NCI-H2227 treated with DMSO at 0.1 percent for 48 hours (cell line): ENCODE measurements around the gene MAD1L1.

Source experiments
- DNase-seq: peaks from one replicate; lab custom pipeline; 2025; lab: John Stamatoyannopoulos, UW

MAD1L1 gene

GRCh38 chr7:2258661-2259365, 26.1 kb upstream of the MAD1L1 start:
- DNase-seq: no peak

- no peak for DNase-seq
Observed at GRCh38 chr7:2257651-2258050, 24.9 kb upstream of the MAD1L1 start.

GRCh38 chr7:2257046-2257551, 24.4 kb upstream of the MAD1L1 start:
- DNase-seq: no peak

GRCh38 chr7:2256306-2257045, 23.7 kb upstream of the MAD1L1 start:
- DNase-seq: no peak

GRCh38 chr7:2255145-2256139, 22.7 kb upstream of the MAD1L1 start:
- DNase-seq: no peak

GRCh38 chr7:2254429-2255144, 21.8 kb upstream of the MAD1L1 start:
- no peak for DNase-seq

- no peak for DNase-seq
Observed at GRCh38 chr7:2253525-2254244, 20.9 kb upstream of the MAD1L1 start.

GRCh38 chr7:2253021-2253420, 20.3 kb upstream of the MAD1L1 start:
- DNase-seq: no peak

GRCh38 chr7:2251841-2252771, 19.4 kb upstream of the MAD1L1 start:
- no peak for DNase-seq

GRCh38 chr7:2251381-2251780, 18.6 kb upstream of the MAD1L1 start:
- DNase-seq: no peak

- no peak for DNase-seq
Observed at GRCh38 chr7:2249744-2250323, 17.1 kb upstream of the MAD1L1 start.

- DNase-seq: no peak
Observed at GRCh38 chr7:2248984-2249694, 16.4 kb upstream of the MAD1L1 start.

GRCh38 chr7:2247141-2247995, 14.6 kb upstream of the MAD1L1 start:
- DNase-seq: no peak

- DNase-seq: no peak
Observed at GRCh38 chr7:2245883-2246675, 13.3 kb upstream of the MAD1L1 start.

GRCh38 chr7:2244404-2244995, 11.8 kb upstream of the MAD1L1 start:
- no peak for DNase-seq

- no peak for DNase-seq
Observed at GRCh38 chr7:2243458-2243857, 10.7 kb upstream of the MAD1L1 start.
